Lower lobe of right lung (tissue), 2 donors: ENCODE results near the gene RIMS4. TPM values are rescaled to one million over a fixed set of nuclear protein-coding genes. Genes with fewer than 3 reads are reported as not detected.

Source experiments
- ATAC-seq, 2 donors: fragments of 200-7000 bp; cut with Tn5 transposase; one replicate each; pipeline ENCODE4 v1.9.1; 2020 to 2022; ENCODE audit warnings: mild to moderate bottlenecking in 2 of 2, moderate library complexity in 2 of 2
- DNase-seq: peaks from one replicate; pipeline ENCODE4 v3.0.0-alpha.2; 2020
- H3K27ac ChIP-seq: fragments of 200-600 bp; one replicate; pipeline ENCODE4 v1.8.0; 2022
- H3K27me3 ChIP-seq: fragments of 200-600 bp; one replicate; pipeline ENCODE4 v1.8.0; 2022; ENCODE audit warnings: low read depth
- H3K36me3 ChIP-seq: fragments of 200-600 bp; one replicate; pipeline ENCODE4 v1.8.0; 2022; ENCODE audit warnings: mild to moderate bottlenecking
- H3K4me1 ChIP-seq: fragments of 200-600 bp; one replicate; pipeline ENCODE4 v1.8.0; 2022
- H3K4me3 ChIP-seq: fragments of 200-600 bp; one replicate; pipeline ENCODE4 v1.8.0; 2022; ENCODE audit warnings: mild to moderate bottlenecking
- H3K9me3 ChIP-seq: fragments of 200-600 bp; one replicate; pipeline ENCODE4 v1.8.0; 2022
- intact Hi-C: fragments of 100-400 bp; cut with DNase I; formaldehyde crosslinking; loops from one replicate; pipeline ENCODE4 v1.11.0; 2022
- total RNA-seq: library from RNA; stranded (reverse); fragmentation: NEBNext Ultra II Directional; extraction: Animal tissue kit (Norgen Biotek cat#: 25700); gene quantifications from one replicate; pipeline ENCODE4 v1.2.1, GENCODE V29; 2021
- TF ChIP-seq, protein P1 (sequence below): fragments of 200-600 bp; IDR thresholded peaks from one replicate; pipeline ENCODE4 v1.8.0; 2022; ENCODE audit warnings: antibody characterized with exemption, mild to moderate bottlenecking
- donor health status: DM: no; HTN: yes; CAD: no; lungs with severe emphysema.

RIMS4 gene
- total RNA-seq, 1 donor from 2014 or later: 3.5 TPM

DNA sequence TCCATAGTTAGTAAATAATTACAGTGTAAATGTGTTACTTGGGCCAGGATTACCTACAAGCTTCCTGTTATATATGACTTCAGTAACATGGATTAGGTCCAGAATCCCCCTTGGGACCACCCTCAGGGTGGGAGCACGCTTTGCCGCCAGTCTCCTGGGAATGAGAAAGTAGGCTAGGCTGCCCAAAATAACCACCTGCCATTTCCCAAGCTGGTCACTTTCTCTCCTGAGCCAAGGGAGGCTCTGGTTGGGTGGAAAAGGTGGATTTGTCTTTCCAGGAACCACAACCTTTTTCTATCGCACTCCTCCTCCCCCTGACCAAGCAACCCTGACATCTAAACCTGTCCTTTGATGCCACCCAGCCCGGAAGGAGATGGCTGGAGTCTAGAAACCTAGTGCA is 9.6 kb upstream of the RIMS4 start:
- Histone ChIP-seq H3K4me3 (no peak overlapping the region), H3K9me3 (no peaks in the 10 kb centered on the region), H3K27ac (no peak overlapping the region), H3K27me3 (no peaks in the 10 kb centered on the region), H3K4me1 (no peaks in the 10 kb centered on the region), H3K36me3 (no peaks in the 10 kb centered on the region)
- TF ChIP-seq, protein P1, sequence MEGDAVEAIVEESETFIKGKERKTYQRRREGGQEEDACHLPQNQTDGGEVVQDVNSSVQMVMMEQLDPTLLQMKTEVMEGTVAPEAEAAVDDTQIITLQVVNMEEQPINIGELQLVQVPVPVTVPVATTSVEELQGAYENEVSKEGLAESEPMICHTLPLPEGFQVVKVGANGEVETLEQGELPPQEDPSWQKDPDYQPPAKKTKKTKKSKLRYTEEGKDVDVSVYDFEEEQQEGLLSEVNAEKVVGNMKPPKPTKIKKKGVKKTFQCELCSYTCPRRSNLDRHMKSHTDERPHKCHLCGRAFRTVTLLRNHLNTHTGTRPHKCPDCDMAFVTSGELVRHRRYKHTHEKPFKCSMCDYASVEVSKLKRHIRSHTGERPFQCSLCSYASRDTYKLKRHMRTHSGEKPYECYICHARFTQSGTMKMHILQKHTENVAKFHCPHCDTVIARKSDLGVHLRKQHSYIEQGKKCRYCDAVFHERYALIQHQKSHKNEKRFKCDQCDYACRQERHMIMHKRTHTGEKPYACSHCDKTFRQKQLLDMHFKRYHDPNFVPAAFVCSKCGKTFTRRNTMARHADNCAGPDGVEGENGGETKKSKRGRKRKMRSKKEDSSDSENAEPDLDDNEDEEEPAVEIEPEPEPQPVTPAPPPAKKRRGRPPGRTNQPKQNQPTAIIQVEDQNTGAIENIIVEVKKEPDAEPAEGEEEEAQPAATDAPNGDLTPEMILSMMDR: no peak
- DNase-seq (no peak), ATAC-seq (no peak)
- intact Hi-C loops: no loop called here

DNA sequence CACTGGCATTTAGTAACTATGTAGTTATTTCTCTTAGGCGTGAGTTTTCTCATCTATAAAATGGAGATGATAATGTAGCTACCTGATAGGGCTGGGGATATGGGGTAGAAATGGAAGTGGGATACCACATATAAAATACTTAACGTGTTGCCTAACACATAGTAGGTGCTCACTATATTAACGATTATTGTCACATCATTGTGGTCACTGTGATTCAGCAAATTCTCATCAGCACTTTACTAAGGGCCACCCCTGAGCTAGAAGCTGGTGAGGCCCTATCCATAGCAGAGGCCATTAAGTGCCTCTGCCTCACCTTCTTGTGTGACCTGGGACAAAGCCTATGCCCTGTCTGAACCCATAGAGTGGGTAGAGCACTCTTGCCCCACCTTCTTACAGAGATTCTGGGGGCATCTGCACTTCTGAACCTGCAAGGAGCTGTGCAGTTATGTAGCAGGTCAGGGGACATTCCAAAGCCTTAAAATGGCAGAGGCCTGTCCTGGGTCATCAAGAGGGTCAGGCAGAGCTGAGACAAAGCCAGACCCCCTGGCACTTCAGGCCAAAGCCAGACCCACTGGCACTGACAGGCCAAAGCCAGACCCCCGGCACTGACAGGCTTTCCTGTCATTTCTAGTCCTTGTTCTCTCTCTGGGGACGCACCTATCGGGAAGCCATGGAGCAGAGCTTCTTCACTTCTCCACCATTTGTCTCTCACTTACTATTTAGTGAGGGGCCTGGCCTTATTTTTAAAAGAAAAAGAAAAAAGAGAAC is 7.0 kb upstream of the RIMS4 start:
- Histone ChIP-seq H3K27me3 (peaks cover 4% of the 10 kb centered on the region), H3K4me1 (no peaks in the 10 kb centered on the region), H3K9me3 (peaks cover 1% of the 10 kb centered on the region), H3K27ac (no peak overlapping the region), H3K4me3 (no peak overlapping the region), H3K36me3 (no peaks in the 10 kb centered on the region)
- ATAC-seq: no peak
- DNase-seq: no peak
- intact Hi-C loops: no loop called here
- TF ChIP-seq, protein P1: no peak

DNA sequence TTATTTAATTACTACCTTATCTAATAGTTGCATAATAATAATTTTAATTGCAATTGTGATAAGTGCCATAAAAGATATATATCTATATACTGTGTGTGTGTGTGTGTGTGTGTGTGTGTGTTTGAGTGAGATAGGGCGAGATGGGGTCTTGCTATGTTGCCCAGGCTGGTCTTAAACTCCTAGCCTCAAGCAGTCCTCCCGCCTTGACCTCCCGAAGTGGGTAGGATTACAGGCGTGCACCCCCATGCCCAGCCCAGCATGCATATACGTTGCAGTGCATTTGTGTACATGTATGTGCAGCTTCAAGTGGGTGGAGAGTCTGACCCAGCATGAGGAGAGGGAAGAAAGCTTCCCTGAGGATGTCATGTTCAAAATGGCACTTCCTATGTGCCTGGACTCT is 4.6 kb upstream of the RIMS4 start:
- Histone ChIP-seq H3K27me3 (peaks cover 22% of the 10 kb centered on the region), H3K4me3 (no peak overlapping the region), H3K27ac (no peak overlapping the region), H3K4me1 (no peaks in the 10 kb centered on the region), H3K9me3 (peaks cover 10% of the 10 kb centered on the region), H3K36me3 (no peaks in the 10 kb centered on the region)
- ATAC-seq: no peak
- no peak for DNase-seq
- intact Hi-C loops: no loop called here
- TF ChIP-seq, protein P1: no peak

- Histone ChIP-seq H3K36me3 (no peaks in the 10 kb centered on the region), H3K4me3 (no peak overlapping the region), H3K27ac (no peak overlapping the region), H3K27me3 (peaks cover 47% of the 10 kb centered on the region), H3K4me1 (no peaks in the 10 kb centered on the region), H3K9me3 (peaks cover 10% of the 10 kb centered on the region)
- TF ChIP-seq, protein P1: no peak
- DNase-seq (no peak), ATAC-seq (no peak)
- intact Hi-C loops: no loop called here
Observed at GRCh38 chr20:44811150-44811685, 872 bp upstream of the RIMS4 start.

DNA sequence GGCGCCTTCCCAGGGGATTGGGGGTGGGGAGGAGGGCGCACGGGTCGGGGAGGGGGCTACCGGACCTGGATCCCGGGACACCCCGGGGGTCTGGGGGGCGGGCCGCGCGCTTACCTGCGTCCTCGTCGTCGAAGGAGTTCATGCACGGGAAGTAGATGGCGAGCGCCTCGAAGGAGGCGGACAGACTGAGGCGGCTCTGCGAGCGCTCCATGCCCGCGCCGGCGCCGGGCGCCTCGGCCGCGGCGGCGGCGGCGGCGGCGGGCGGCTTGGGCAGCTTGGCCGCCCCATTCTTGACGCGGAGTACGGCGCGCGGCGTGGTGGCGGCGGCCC is 320 bp downstream of the RIMS4 start:
- no peaks in the 10 kb centered on the region for H3K36me3 ChIP-seq
- H3K27me3 ChIP-seq: peaks cover 56% of the 10 kb centered on the region
- H3K4me1 ChIP-seq: no peaks in the 10 kb centered on the region
- no peak overlapping the region for H3K27ac ChIP-seq
- intact Hi-C loops: no loop called here
- TF ChIP-seq, protein P1: no peak
- DNase-seq: no peak
- no peak for ATAC-seq
- H3K4me3 ChIP-seq: peak overlapping the region; percentile 23
- H3K9me3 ChIP-seq: peaks cover 10% of the 10 kb centered on the region
